H54 (cell line): ENCODE results near the gene CHI3L1.

Experiments
- DNase-seq: peaks from one replicate; pipeline ENCODE4 v3.0.0; 2011; ENCODE audit warnings: low spot score, mixed read lengths; ENCODE audit not compliant: insufficient read length
- FAIRE-seq: peaks from 3 replicates; lab custom pipeline; 2011; peaks lifted over from hg19 to GRCh38; lab: Jason Lieb, UNC
- POLR2A ChIP-seq: IDR thresholded peaks from 2 replicates; pipeline ENCODE4 v1.6.1; 2011; ENCODE audit warnings: low read depth, mild to moderate bottlenecking, low read length

CHI3L1 gene

DNA sequence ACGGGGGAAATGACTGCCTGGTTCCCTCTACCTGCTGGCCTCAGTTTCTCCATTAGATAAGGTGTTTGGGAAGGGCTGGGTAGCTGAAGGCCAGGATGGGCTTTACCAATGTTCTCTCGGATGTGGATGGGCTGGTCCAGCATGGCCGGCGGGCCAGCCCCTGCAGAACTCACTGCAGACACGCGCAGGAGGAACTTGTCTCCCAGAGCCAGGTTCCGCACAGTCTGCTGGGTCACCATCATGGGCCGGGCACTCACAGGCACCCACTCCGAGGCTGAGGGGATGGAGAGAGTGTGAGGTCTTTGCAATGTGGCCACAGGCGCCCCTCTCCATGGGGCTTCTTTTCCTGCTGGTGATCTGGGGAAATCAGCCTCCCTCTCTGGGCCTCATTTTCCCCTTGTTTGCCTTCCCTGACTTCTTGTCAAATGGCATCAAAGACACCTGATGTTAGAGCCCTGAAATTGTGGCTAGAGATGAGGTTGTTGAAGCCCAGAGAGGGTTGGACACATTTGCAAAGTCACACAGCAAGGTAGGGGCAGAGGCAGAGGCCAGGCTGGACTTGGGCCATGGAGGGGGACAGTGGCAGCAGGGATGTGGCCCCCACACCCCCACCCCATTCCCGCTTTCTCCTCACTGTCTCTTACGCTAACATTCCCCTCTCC is 12.0 kb downstream of the CHI3L1 start:
- FAIRE-seq (no peak), DNase-seq (no peak)
- no peak for TF ChIP-seq POLR2A

DNA sequence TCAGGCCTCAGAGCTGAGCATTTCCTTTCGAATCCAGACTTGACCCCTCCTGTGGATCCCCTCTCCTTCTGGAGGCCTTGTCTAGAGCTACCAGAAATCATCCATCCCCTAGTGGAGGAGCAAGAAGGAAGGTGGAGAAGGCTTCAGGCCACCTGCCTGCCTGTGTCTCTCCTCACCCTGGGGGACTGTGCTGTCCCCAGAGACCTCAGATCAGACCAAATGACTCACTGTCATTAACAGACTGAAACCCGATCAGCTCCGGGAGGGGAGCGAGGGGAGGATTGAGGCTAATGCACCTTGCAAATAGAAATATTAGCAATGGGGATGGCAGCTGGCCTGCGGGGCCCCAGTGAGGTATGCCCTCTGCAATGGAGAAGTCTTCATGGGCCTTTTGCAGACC is 12.9 kb downstream of the CHI3L1 start:
- FAIRE-seq (no peak), DNase-seq (no peak)

DNA sequence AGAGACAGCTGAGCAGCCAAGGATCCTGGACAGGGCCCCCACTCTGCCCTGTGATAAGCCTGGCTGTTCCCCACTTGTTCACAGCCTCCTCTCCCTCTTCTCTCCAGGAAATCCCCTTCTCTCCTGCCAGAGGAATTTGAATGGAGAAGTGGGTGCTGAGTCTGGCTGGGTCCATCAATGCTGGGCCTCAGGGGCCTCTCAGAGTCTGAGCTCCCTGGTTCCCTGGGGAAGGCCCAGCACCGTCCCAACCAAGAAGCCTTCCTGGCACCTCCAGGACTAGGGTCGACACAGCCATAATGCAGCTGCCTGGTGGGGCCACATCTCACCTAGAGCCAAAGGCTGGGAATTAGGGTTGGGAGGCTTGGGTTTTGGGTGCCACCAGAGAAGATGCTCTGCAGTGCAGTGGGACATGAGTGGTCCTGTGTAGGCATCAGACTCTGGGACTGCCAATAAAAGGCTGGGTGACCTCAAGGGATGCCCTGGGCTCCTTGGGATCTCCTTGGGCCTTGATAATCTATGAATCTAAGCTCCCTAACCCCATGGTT is 13.4 kb downstream of the CHI3L1 start:
- DNase-seq (no peak), FAIRE-seq (no peak)

More for the DNA sequence above, 12.9 kb downstream of the CHI3L1 start:
- no peak for TF ChIP-seq POLR2A

DNA sequence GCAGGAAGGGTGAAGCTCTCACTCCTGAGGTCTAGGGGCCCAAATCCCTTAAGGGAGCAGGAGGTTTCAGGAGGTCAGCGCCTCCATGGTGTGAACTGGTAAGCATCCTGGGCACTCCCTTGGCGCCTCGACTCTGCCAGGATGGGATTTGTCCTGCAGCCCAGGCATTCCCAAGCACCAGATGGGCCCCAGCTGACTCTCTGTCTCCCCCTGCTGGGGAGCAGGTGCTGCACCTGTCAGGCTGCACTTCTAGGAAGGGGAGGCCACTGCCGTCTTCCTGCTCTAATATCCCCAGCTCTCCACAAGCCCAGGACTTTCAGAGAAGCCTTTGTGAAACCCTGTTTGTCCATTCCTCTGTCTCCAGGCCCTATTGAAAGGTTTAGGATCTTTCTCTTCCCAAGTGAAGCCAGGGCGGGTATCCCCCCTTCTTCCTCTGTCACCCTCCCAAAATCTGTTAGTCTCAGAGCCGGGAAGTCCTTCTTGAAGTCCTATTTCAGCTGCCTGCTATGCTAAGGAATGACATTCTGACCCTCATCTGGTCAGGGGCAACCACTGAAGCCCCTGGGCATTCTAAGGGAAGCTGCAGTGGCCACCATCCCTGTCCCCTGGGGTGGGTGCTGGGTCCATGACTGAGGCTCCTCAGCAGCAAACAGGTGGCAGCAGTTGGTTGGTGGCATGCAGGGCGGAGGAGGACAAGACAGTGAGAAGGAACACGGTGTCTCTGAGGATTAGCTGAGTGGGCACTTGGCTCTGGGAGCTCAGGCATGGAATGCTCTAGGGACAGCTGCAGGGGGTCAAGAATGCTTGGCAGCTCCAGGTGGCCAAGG is 14.1 kb downstream of the CHI3L1 start:
- FAIRE-seq (no peak), DNase-seq (peak; percentile 84)
- no peak for TF ChIP-seq POLR2A

More for the DNA sequence above, 13.4 kb downstream of the CHI3L1 start:
- no peak for TF ChIP-seq POLR2A

DNA sequence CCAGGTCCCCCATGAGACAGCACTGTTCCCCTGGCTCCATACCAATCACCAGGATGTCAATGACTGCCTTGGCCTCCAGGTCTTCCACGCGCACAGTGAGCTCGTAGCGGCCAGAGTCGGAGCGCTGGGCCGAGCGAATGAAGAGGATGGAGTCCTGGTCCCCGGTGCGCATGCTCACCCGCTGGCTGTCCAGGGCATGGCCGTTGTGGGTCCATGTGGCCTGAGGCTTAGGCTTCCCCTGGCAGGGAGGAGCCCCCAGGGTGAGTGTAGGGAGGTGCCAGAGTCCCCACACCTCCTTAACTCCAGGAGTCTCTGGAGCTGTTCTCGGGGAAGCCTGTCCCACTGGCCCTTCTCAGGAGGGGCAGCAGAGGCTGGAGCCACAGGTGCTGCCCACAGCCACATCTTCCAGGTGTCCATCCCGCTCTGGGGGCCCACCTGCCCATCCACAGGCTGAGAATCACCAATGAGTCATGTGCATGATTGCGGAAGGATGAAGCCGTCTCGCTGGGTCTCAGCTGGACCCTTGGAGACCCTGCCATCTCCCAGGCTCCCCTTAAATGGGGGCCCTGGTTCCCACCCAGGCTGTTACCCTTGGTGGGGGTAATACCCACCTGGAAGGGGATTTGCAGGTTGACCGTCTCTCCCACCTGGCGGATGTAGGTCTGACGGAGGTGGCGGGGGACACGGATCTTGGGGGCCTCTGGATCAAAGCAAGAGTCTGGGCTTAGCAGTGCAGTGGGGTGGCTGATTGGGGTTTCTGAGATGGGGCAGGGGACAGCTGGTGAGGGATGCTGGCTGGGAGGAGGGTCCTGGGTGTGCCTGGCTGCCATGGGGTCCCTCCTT is 14.9 kb downstream of the CHI3L1 start:
- FAIRE-seq (no peak), DNase-seq (no peak)
- TF ChIP-seq POLR2A: no peak

DNA sequence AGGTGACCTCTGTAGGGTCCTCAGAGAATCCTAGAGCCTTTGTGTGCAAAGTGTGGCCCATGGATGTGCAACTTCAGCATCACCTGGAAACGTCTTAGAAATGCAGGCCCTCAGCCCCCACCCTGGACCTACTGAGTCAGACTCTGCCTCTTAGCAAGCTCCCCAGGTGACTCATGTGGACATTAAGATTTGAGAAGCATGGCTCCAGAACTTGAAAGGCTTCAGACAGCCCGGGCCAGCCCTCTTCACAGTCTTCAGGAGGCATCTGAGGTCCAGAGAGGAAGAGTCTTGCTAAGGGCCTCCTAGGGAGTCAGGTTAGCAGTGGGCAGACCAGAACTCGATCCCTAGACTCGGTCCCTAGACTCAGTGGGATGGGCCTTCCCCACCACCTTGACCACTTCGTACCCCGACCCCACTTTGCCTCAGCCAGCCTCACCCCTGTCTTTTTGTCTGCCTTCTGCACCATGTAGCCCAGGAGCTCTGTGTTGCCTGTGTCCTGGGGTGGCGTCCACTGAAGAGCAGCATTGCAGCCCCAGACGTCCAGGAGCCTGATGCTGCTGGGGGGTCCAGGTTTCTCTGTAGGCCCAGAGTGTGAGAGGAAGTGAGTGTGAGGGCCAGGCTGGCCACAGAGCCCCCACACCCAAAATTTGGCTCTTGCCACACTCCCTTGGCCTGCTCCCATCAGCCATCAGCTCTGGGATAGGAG is 15.7 kb downstream of the CHI3L1 start:
- TF ChIP-seq POLR2A: no peak
- FAIRE-seq: no peak
- no peak for DNase-seq

DNA sequence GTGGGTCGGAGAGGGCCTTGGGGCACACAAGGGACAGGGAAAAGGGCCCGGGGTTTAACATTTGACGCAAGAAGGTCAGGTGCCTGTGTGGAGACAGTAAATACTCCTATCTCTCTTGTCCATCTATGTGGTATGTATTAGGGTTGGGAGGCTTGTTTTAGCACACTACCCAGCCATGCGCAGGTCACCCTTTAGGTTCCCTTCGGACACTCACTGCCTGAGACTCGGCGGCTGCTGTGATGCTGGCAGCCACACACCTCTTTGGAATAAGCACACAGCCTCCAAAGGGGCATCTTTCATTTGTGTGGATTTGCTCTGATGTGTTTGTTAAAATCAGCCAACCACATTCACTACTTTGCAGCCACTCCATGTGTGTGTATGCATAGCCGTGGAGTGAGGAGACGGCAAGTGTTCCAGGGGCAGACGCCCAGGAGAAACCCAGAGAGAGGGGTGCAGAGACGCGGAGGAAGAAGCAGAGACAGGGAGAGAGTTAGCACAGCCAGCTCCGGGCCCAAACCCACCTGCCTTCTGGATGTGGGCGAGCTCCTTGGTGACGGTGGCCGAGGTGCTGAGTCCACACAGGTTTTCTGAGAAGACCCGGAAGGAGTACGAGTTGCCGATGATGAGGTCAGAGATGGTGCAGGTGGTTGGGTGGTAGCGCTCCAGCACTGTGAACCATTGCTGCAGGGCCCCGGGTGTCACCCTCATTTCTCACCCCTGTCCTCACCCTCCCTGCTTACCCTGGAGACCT is 16.6 kb downstream of the CHI3L1 start:
- DNase-seq: no peak
- FAIRE-seq: no peak
- TF ChIP-seq POLR2A: no peak

DNA sequence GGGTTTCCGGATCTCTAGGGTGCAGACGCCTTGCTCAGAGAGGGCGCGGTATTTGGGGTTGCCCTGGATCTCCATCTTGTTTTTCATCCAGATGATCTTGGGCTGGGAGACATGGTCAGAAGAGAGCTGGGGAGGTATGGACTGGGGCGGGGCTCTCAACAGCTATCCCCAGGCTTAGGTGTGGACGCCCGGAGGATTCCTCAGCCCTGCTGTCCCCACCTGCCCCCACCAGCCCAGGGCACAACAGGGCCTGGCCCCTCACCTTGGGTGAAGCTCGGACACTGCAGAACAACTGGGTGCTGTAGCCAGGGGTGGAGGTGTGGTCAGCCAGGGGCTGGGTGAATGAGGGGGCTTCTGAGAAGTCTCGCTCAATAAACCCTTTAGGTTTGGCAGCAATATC is 17.5 kb downstream of the CHI3L1 start:
- FAIRE-seq (no peak), DNase-seq (no peak)
- TF ChIP-seq POLR2A: no peak

DNA sequence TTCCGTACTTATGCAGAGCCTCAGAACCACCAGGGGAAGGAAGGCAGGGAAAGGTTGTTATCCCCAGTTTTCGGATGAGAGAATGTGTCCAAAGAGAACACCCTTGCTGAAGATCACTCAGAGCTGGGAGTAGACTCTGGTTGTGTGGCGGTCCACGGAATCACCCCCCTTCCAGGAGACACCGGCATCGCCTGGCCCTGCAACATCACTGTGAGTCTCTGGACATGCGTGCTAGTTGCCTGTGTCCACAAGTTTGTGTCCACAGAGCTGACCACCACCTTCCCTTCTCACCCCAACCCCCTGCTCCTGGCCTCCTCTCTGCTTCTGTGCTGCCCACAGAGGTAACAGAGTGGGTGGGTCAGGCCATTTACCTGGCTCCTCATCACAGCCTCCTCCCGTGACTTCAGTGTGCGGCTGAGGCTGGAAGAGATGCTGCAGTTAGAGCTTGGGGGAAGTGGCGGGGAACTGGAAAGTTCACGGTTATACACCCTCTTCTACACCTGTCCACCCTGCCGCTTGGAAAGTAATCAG is 18.2 kb downstream of the CHI3L1 start:
- no peak for DNase-seq
- TF ChIP-seq POLR2A: no peak
- FAIRE-seq: no peak

DNA sequence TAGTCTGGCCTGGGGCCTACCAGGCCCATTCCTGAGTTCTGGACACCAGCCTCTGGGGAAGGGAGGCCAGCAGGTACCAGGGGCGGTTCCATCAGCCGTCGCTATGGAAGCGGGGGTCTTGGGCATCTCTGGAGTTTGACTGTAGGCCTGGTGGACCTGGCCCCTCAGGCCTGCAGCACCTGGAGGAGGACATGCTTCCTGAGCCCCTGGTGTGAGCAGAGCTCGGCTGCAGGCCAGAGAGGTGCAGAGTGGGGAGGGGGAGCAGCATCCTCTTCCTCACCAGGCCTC is 18.6 kb downstream of the CHI3L1 start:
- no peak for TF ChIP-seq POLR2A
- DNase-seq (no peak), FAIRE-seq (no peak)

DNA sequence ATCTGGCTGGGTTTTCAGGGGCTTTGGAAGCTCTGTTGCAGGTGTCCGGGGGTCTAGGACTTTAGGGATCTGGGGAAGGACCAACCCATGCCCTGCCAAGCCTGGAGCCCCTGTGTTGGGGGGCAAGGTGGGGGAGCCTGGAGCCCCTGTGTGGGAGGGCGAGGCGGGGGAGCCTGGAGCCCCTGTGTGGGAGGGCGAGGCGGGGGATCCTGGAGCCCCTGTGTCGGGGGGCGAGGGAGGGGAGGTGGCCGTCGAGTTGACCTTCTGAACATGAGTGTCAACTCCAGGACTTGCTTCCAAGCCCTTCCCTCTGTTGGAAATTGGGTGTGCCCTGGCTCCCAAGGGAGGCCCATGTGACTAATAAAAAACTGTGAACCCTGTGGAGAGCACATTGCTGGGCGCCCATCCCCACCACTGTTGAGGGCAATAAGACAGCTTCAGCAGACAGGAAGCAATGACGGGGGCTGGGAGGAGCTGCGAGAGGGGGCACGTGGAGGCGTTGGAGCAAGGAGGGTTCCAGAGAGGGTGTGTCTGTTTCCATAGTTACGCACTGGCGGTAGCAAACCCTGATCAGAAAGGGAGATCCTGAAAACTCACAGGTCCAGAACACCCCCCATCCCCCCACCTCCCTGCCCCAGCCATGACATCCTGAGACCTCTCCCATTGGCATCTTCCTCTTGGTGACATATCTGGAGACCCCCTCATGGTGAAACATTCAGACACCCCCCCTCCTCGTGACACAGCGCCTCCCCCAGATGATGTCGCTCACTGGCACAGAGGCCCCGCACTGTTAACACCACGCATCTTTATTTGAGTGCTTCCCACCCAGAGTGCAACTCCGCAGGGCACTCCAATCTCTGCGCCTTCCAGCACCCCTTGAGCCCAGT is 19.2 kb downstream of the CHI3L1 start:
- no peak for DNase-seq
- no peak for FAIRE-seq
- TF ChIP-seq POLR2A: no peak
